ENCODE data around the gene TAMALIN. TPM values are rescaled to one million over a fixed set of nuclear protein-coding genes. Genes with fewer than 3 reads are reported as not detected.

Gene TAMALIN
- total RNA-seq, 1 donor from 2014 or later = 5.1 TPM

DNA sequence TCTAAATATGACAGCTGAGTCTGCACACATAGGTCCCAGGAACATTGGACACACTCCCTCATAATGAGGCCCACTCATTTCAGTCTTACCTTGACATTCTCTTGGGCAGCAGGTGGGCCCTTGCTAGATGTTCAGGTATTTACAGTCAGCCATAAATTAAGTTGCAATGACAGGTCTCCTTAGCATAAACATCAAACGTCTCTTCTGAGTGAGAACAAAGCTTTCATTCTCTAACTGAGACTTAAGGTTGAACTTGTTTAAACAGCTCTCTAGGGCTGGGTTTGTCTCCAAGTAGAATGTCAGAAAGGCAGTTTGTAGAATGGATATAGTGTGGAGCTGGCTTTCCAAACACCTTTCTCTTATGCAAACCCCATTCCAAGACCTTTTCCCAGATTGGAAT, 44.9 kb upstream of the TAMALIN start:
- Histone ChIP-seq H3K4me3 (ENCODE audit: low read depth, low read length) (no peak overlapping the region), H3K27me3 (ENCODE audit: control insufficient read depth, insufficient read depth, low read length) (no peaks in the 10 kb centered on the region), H3K36me3 (ENCODE audit: control insufficient read depth, insufficient read depth, low read length) (no peaks in the 10 kb centered on the region)
- no peak for TF ChIP-seq CTCF (IDR thresholded peaks at IDR 0.05; ENCODE audit: insufficient read depth, low read length, poor library complexity, severe bottlenecking)
- DNase-seq (ENCODE audit: low read depth) = no peak

- TF ChIP-seq CTCF (IDR thresholded peaks at IDR 0.05; ENCODE audit: insufficient read depth, low read length, poor library complexity, severe bottlenecking) = no peak
- DNase-seq (ENCODE audit: low read depth) = no peak
- Histone ChIP-seq H3K4me3 (ENCODE audit: low read depth, low read length) (no peak overlapping the region), H3K27me3 (ENCODE audit: control insufficient read depth, insufficient read depth, low read length) (no peaks in the 10 kb centered on the region), H3K36me3 (ENCODE audit: control insufficient read depth, insufficient read depth, low read length) (no peaks in the 10 kb centered on the region)
Observed at GRCh38 chr12:51962737-51963136, 44.0 kb upstream of the TAMALIN start.

- Histone ChIP-seq H3K4me3 (ENCODE audit: low read depth, low read length) (no peak overlapping the region), H3K36me3 (ENCODE audit: control insufficient read depth, insufficient read depth, low read length) (no peaks in the 10 kb centered on the region), H3K27me3 (ENCODE audit: control insufficient read depth, insufficient read depth, low read length) (no peaks in the 10 kb centered on the region)
- no peak for TF ChIP-seq CTCF (IDR thresholded peaks at IDR 0.05; ENCODE audit: insufficient read depth, low read length, poor library complexity, severe bottlenecking)
- DNase-seq (ENCODE audit: low read depth) = no peak
Observed at GRCh38 chr12:51963477-51963876, 43.3 kb upstream of the TAMALIN start.

DNA sequence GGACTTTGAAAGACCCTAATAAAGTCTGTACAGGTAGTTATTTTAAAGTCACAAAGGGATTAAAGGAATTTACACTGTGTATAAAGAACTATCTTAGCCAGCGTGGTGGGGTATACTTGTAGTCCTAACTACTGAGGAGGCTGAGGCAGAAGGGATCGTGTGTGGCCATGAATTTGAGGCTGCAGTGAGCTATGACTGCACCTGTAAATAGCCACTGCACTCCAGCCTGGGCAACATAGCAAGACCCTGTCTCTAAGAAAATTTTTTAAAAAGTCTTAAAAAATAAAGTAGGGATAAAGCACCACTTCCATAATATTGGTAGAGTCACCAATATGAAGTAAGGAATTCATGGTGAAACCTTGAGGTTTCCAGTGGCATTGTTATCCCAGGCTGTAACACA, 37.1 kb upstream of the TAMALIN start:
- Histone ChIP-seq H3K36me3 (ENCODE audit: control insufficient read depth, insufficient read depth, low read length) (no peaks in the 10 kb centered on the region), H3K4me3 (ENCODE audit: low read depth, low read length) (no peak overlapping the region), H3K27me3 (ENCODE audit: control insufficient read depth, insufficient read depth, low read length) (no peaks in the 10 kb centered on the region)
- no peak for DNase-seq (ENCODE audit: low read depth)
- no peak for TF ChIP-seq CTCF (IDR thresholded peaks at IDR 0.05; ENCODE audit: insufficient read depth, low read length, poor library complexity, severe bottlenecking)

DNA sequence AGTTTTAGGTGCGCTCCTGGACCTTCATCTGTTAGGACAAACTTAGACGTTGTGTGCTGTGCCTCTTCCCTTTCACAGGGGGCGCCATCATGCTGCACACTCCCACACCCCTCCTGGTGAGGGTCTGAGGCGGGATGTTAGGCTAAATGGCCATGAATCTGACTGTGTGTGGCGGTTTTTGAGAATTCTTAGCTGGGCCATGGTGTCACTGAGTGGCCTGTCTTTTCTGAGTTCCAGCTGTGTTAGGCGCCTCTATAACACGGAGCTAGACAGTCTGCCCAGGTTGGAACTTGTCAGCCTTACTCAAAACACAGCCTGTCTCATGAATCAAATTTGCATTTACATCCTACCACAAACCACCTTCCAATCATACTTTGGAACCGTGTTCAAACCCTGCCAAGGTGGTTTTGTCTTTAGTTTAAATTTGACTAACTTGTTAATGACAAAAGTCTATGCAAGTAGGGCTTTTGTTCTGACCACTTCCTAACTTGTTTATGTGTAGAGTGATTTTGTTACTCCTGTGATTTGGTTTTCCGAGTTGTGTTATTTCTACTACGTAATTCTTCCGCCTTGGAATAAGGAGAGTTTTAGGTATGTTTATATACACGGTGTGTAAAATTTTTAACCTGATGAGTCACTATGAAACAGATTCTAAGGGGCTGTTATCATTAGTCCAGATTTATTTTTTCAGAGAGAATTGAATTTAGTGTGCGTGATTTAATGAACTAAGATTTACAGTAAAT, 35.7 kb upstream of the TAMALIN start:
- TF ChIP-seq CTCF (IDR thresholded peaks at IDR 0.05; ENCODE audit: insufficient read depth, low read length, poor library complexity, severe bottlenecking) = peak; percentile 92
- Histone ChIP-seq H3K36me3 (ENCODE audit: control insufficient read depth, insufficient read depth, low read length) (peaks cover 2% of the 10 kb centered on the region), H3K4me3 (ENCODE audit: low read depth, low read length) (no peak overlapping the region), H3K27me3 (ENCODE audit: control insufficient read depth, insufficient read depth, low read length) (no peaks in the 10 kb centered on the region)
- DNase-seq (ENCODE audit: low read depth) = peak; percentile 52
